ENCODE data around the gene C12orf76.

DNA sequence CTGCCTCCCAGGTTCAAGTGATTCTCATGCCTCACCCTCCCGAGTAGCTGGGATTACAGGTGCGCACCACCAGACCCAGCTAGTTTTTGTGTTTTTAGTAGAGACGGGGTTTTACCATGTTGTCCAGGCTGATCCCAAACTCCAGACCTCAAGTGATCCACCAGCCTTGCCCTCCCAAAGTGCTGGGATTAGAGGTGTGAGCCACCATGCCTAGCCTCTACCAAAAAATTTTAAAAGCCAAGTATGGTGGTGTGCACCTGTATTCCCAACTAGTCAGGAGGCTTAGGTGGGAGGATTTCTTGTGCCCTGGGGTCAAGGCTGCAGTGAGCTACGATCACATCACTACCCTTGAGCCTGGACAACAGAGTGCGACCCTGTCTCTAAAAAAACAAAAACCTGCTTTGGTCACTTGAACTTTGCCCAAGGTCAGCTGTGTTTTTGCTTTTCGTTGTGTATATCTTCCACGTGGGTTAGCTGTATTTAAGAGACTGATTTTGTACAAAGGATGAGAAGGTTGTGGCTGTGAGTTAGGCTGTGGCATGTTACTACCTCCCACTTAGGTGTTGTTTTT, 12.7 kb downstream of the C12orf76 start:
- no peak for TF ChIP-seq ZNF837 (tag by site-specific recombination; IDR thresholded peaks at IDR 0.05)
- TF ChIP-seq, protein P1, sequence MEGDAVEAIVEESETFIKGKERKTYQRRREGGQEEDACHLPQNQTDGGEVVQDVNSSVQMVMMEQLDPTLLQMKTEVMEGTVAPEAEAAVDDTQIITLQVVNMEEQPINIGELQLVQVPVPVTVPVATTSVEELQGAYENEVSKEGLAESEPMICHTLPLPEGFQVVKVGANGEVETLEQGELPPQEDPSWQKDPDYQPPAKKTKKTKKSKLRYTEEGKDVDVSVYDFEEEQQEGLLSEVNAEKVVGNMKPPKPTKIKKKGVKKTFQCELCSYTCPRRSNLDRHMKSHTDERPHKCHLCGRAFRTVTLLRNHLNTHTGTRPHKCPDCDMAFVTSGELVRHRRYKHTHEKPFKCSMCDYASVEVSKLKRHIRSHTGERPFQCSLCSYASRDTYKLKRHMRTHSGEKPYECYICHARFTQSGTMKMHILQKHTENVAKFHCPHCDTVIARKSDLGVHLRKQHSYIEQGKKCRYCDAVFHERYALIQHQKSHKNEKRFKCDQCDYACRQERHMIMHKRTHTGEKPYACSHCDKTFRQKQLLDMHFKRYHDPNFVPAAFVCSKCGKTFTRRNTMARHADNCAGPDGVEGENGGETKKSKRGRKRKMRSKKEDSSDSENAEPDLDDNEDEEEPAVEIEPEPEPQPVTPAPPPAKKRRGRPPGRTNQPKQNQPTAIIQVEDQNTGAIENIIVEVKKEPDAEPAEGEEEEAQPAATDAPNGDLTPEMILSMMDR (tag by site-specific recombination; IDR thresholded peaks at IDR 0.05): no peak
- TF ChIP-seq, protein P2, sequence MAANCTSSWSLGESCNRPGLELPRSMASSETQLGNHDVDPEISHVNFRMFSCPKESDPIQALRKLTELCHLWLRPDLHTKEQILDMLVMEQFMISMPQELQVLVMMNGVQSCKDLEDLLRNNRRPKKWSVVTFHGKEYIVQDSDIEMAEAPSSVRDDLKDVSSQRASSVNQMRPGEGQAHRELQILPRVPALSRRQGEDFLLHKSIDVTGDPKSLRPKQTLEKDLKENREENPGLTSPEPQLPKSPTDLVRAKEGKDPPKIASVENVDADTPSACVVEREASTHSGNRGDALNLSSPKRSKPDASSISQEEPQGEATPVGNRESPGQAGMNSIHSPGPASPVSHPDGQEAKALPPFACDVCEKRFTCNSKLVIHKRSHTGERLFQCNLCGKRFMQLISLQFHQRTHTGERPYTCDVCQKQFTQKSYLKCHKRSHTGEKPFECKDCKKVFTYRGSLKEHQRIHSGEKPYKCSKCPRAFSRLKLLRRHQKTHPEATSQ (tag by site-specific recombination; IDR thresholded peaks at IDR 0.05): no peak
- TF ChIP-seq, protein P3, sequence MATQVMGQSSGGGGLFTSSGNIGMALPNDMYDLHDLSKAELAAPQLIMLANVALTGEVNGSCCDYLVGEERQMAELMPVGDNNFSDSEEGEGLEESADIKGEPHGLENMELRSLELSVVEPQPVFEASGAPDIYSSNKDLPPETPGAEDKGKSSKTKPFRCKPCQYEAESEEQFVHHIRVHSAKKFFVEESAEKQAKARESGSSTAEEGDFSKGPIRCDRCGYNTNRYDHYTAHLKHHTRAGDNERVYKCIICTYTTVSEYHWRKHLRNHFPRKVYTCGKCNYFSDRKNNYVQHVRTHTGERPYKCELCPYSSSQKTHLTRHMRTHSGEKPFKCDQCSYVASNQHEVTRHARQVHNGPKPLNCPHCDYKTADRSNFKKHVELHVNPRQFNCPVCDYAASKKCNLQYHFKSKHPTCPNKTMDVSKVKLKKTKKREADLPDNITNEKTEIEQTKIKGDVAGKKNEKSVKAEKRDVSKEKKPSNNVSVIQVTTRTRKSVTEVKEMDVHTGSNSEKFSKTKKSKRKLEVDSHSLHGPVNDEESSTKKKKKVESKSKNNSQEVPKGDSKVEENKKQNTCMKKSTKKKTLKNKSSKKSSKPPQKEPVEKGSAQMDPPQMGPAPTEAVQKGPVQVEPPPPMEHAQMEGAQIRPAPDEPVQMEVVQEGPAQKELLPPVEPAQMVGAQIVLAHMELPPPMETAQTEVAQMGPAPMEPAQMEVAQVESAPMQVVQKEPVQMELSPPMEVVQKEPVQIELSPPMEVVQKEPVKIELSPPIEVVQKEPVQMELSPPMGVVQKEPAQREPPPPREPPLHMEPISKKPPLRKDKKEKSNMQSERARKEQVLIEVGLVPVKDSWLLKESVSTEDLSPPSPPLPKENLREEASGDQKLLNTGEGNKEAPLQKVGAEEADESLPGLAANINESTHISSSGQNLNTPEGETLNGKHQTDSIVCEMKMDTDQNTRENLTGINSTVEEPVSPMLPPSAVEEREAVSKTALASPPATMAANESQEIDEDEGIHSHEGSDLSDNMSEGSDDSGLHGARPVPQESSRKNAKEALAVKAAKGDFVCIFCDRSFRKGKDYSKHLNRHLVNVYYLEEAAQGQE (tag by site-specific recombination; IDR thresholded peaks at IDR 0.05): no peak
- TF ChIP-seq ZNF121 (tag by site-specific recombination; IDR thresholded peaks at IDR 0.05): no peak
- TF ChIP-seq ZBTB26 (tag by site-specific recombination; optimal IDR thresholded peaks at IDR 0.05): no peak
- TF ChIP-seq, protein P4, sequence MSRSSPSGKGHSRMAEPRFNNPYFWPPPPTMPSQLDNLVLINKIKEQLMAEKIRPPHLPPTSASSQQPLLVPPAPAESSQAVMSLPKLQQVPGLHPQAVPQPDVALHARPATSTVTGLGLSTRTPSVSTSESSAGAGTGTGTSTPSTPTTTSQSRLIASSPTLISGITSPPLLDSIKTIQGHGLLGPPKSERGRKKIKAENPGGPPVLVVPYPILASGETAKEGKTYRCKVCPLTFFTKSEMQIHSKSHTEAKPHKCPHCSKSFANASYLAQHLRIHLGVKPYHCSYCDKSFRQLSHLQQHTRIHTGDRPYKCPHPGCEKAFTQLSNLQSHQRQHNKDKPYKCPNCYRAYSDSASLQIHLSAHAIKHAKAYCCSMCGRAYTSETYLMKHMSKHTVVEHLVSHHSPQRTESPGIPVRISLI (tag by site-specific recombination; IDR thresholded peaks at IDR 0.05): no peak
- TF ChIP-seq, protein P5, sequence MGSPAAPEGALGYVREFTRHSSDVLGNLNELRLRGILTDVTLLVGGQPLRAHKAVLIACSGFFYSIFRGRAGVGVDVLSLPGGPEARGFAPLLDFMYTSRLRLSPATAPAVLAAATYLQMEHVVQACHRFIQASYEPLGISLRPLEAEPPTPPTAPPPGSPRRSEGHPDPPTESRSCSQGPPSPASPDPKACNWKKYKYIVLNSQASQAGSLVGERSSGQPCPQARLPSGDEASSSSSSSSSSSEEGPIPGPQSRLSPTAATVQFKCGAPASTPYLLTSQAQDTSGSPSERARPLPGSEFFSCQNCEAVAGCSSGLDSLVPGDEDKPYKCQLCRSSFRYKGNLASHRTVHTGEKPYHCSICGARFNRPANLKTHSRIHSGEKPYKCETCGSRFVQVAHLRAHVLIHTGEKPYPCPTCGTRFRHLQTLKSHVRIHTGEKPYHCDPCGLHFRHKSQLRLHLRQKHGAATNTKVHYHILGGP (tag by site-specific recombination; IDR thresholded peaks at IDR 0.05): no peak
- TF ChIP-seq ZNF629 (tag by site-specific recombination; IDR thresholded peaks at IDR 0.05): no peak
- TF ChIP-seq ZNF19 (tag by site-specific recombination; IDR thresholded peaks at IDR 0.05; ENCODE audit: low read depth): no peak
- no peak for TF ChIP-seq MZF1 (tag by site-specific recombination; IDR thresholded peaks at IDR 0.05; ENCODE audit: borderline replicate concordance)
- TF ChIP-seq TCF7L2 (IDR thresholded peaks at IDR 0.05; ENCODE audit: borderline replicate concordance, low read depth, low read length): no peak
- TF ChIP-seq ZNF311 (tag by site-specific recombination; IDR thresholded peaks at IDR 0.05; ENCODE audit: borderline replicate concordance): no peak
